Prostate gland (tissue), 2 donors: ENCODE measurements around the gene RNF213. TPM values are rescaled to one million over a fixed set of nuclear protein-coding genes. Genes with fewer than 3 reads are reported as not detected.

Experiments used
- DNase-seq: peaks from one replicate; pipeline ENCODE4 v3.0.0-alpha.2; 2019; ENCODE audit warnings: low spot score
- H3K27ac ChIP-seq, 2 donors: fragments of 200-600 bp; sonication (generic); 2 replicates each; pipeline ENCODE4 v1.5.1; 2017 to 2019
- H3K27me3 ChIP-seq: fragments of 200-600 bp; sonication (generic); replicated peaks from 2 replicates; pipeline ENCODE4 v1.5.1; 2019; ENCODE audit not compliant: insufficient read depth
- H3K36me3 ChIP-seq, 2 donors: fragments of 200-600 bp; sonication (generic); 1 replicate in 1 of 2; 2 replicates in 1 of 2; pipeline versions ENCODE4 v1.5.1 to v1.8.1; 2017 to 2019
- H3K4me1 ChIP-seq: fragments of 200-600 bp; sonication (generic); replicated peaks from 2 replicates; pipeline ENCODE4 v1.5.1; 2019
- H3K4me3 ChIP-seq, 2 donors: fragments of 200-600 bp; sonication (generic); 2 replicates each; pipeline ENCODE4 v1.5.1; 2017 to 2019
- H3K9me3 ChIP-seq: fragments of 200-600 bp; sonication (generic); 2 replicates; pipeline ENCODE4 v1.5.1; 2017
- CTCF ChIP-seq, 4 experiments: fragments of 200-600 bp in 2 of 4; fragments of 450-650 bp in 2 of 4; sonication (generic) in 2 of 4; IDR thresholded peaks; 1 replicate in 3 of 4; 2 replicates in 1 of 4; pipeline ENCODE4 v1.5.1; 2016 to 2019; ENCODE audit warnings: antibody characterized with exemption in 4 of 4, mild to moderate bottlenecking in 2 of 4, moderate library complexity in 2 of 4
- POLR2A ChIP-seq: fragments of 450-650 bp; IDR thresholded peaks from one replicate; pipeline ENCODE4 v1.6.1; 2016; ENCODE audit warnings: antibody characterized with exemption, mild to moderate bottlenecking
- POLR2AphosphoS5 ChIP-seq: sonication (generic); formaldehyde crosslinking; IDR thresholded peaks from one replicate; pipeline ENCODE4 v1.6.1; 2017; ENCODE audit warnings: antibody characterized with exemption
- WGBS: methylation state at CpG from one replicate; pipeline ENCODE4 v1.1.5; 2018; 5-methylcytosine and 5-hydroxymethylcytosine counted together
- intact Hi-C: fragments of 100-400 bp; cut with DNase I; formaldehyde crosslinking; loops from one replicate; pipeline ENCODE4 v1.14.2; 2022
- total RNA-seq, 2 donors: library from RNA; depleted of rRNA; stranded (reverse); fragments of >200 nt; gene quantifications; one replicate each; pipeline ENCODE4 v1.1.0, GENCODE V29; 2016

RNF213 gene
- total RNA-seq, 2 donors from 2014 or later = 57.7 to 112 TPM

GRCh38 chr17:80381416-80381923, 120.8 kb downstream of the RNF213 start:
- Histone ChIP-seq H3K4me3 (no peak overlapping the region), H3K27me3 (no peaks in the 10 kb centered on the region), H3K4me1 (no peaks in the 10 kb centered on the region), H3K36me3 (peaks cover 17 to 21% of the 10 kb centered on the region in 2 donors), H3K9me3 (no peaks in the 10 kb centered on the region), H3K27ac (no peak overlapping the region)
- WGBS = 94% methylated on average over 18 of the region's 18 CpGs
- DNase-seq = no peak
- intact Hi-C loops = no loop called here
- TF ChIP-seq CTCF (IDR thresholded peaks at IDR 0.05) (no peak), POLR2AphosphoS5 (no peak)

- intact Hi-C loops = no loop called here
- no peak for DNase-seq
- H3K9me3 ChIP-seq = no peaks in the 10 kb centered on the region
- H3K27me3 ChIP-seq = no peaks in the 10 kb centered on the region
- no peaks in the 10 kb centered on the region for H3K4me1 ChIP-seq
- no peak overlapping the region for H3K27ac ChIP-seq
- TF ChIP-seq CTCF (IDR thresholded peaks at IDR 0.05) (no peak), POLR2A (no peak), POLR2AphosphoS5 (no peak)
- peaks cover 18 to 20% of the 10 kb centered on the region in 2 donors for H3K36me3 ChIP-seq
- H3K4me3 ChIP-seq = no peak overlapping the region
- WGBS = 91% methylated on average over 3 of the region's 3 CpGs
Measured at GRCh38 chr17:80382446-80382845, 121.8 kb downstream of the RNF213 start.

GRCh38 chr17:80382956-80383355, 122.3 kb downstream of the RNF213 start:
- WGBS = 84% methylated on average over 8 of the region's 8 CpGs
- no peak for TF ChIP-seq CTCF (IDR thresholded peaks at IDR 0.05)
- no peak for TF ChIP-seq POLR2AphosphoS5
- intact Hi-C loops = no loop called here
- no peaks in the 10 kb centered on the region for H3K9me3 ChIP-seq
- no peak overlapping the region for H3K27ac ChIP-seq
- H3K36me3 ChIP-seq = peaks cover 20 to 21% of the 10 kb centered on the region in 2 donors
- no peaks in the 10 kb centered on the region for H3K4me1 ChIP-seq
- no peak overlapping the region for H3K4me3 ChIP-seq
- H3K27me3 ChIP-seq = no peaks in the 10 kb centered on the region
- no peak for DNase-seq

- Histone ChIP-seq H3K4me3 (no peak overlapping the region), H3K9me3 (no peaks in the 10 kb centered on the region), H3K4me1 (no peaks in the 10 kb centered on the region), H3K27me3 (no peaks in the 10 kb centered on the region), H3K36me3 (peaks cover 20 to 21% of the 10 kb centered on the region in 2 donors), H3K27ac (no peak overlapping the region)
- TF ChIP-seq POLR2AphosphoS5 (no peak), CTCF (IDR thresholded peaks at IDR 0.05) (no peak), POLR2A (no peak)
- no peak for DNase-seq
- WGBS = 83% methylated on average over 24 of the region's 24 CpGs
- intact Hi-C loops = no loop called here
Measured at GRCh38 chr17:80384078-80384960, 123.7 kb downstream of the RNF213 start.

GRCh38 chr17:80385046-80385445, 124.4 kb downstream of the RNF213 start:
- Histone ChIP-seq H3K27ac (no peak overlapping the region), H3K4me3 (no peak overlapping the region), H3K9me3 (no peaks in the 10 kb centered on the region), H3K4me1 (no peaks in the 10 kb centered on the region), H3K36me3 (peaks cover 17 to 25% of the 10 kb centered on the region in 2 donors), H3K27me3 (no peaks in the 10 kb centered on the region)
- no peak for DNase-seq
- TF ChIP-seq CTCF (IDR thresholded peaks at IDR 0.05) = no peak
- TF ChIP-seq POLR2A = no peak
- no peak for TF ChIP-seq POLR2AphosphoS5
- 90% methylated on average over 9 of the region's 9 CpGs for WGBS
- intact Hi-C loops = no loop called here
